H9 (cell line): Measurements from ENCODE around the gene PEA15. TPM values are rescaled to one million over a fixed set of nuclear protein-coding genes. Genes with fewer than 3 reads are reported as not detected.

Experiments used
- DNase-seq: peaks from one replicate; pipeline ENCODE4 v3.0.0-alpha.2; 2017
- H2AFZ ChIP-seq: one replicate; pipeline ENCODE4 v1.6.1; 2013; ENCODE audit warnings: mild to moderate bottlenecking, low read length, control low read depth, moderate library complexity
- H2AK5ac ChIP-seq: 2 replicates; pipeline ENCODE4 v1.6.1; 2013; ENCODE audit warnings: low read length, control low read depth, mixed read lengths; ENCODE audit not compliant: insufficient read length
- H2BK120ac ChIP-seq: one replicate; pipeline ENCODE4 v1.6.1; 2013; ENCODE audit warnings: low read depth, mild to moderate bottlenecking, low read length, control low read depth, inconsistent platforms; ENCODE audit not compliant: poor library complexity, severe bottlenecking
- H2BK12ac ChIP-seq: 2 replicates; pipeline ENCODE4 v1.6.1; 2013; ENCODE audit warnings: low read length, control low read depth, mixed read lengths, low read depth; ENCODE audit not compliant: insufficient read length
- H2BK15ac ChIP-seq: 2 replicates; pipeline ENCODE4 v1.6.1; 2013; ENCODE audit warnings: low read depth, low read length, control low read depth
- H2BK20ac ChIP-seq: one replicate; pipeline ENCODE4 v1.6.1; 2013; ENCODE audit warnings: low read depth, mild to moderate bottlenecking, low read length, control low read depth, inconsistent platforms; ENCODE audit not compliant: poor library complexity, severe bottlenecking
- H2BK5ac ChIP-seq: 2 replicates; pipeline ENCODE4 v1.6.1; 2013; ENCODE audit warnings: low read length, control low read depth, mixed read lengths; ENCODE audit not compliant: insufficient read length
- H3K14ac ChIP-seq: 2 replicates; pipeline ENCODE4 v1.6.1; 2013; ENCODE audit warnings: low read length, control low read depth; ENCODE audit not compliant: insufficient read depth
- H3K18ac ChIP-seq: 2 replicates; pipeline ENCODE4 v1.6.1; 2013; ENCODE audit warnings: low read depth, mild to moderate bottlenecking, mixed read lengths, low read length, control low read depth; ENCODE audit not compliant: insufficient read length
- H3K23ac ChIP-seq: 2 replicates; pipeline ENCODE4 v1.6.1; 2013; ENCODE audit warnings: low read length, control low read depth, mixed read lengths, low read depth; ENCODE audit not compliant: insufficient read length
- H3K23me2 ChIP-seq: 2 replicates; pipeline ENCODE4 v1.6.1; 2013; ENCODE audit warnings: low read depth, mild to moderate bottlenecking, mixed read lengths, low read length, control low read depth; ENCODE audit not compliant: insufficient read length, poor library complexity, severe bottlenecking
- H3K27ac ChIP-seq: 2 replicates; pipeline ENCODE4 v1.5.1; 2013; ENCODE audit warnings: low read length, control low read depth, mixed read lengths, low read depth; ENCODE audit not compliant: insufficient read length
- H3K27me3 ChIP-seq: 2 replicates; pipeline ENCODE4 v1.6.1; 2013; ENCODE audit warnings: low read length, control low read depth, inconsistent platforms; ENCODE audit not compliant: insufficient read depth
- H3K4ac ChIP-seq: 2 replicates; pipeline ENCODE4 v1.6.1; 2013; ENCODE audit warnings: low read depth, mild to moderate bottlenecking, control low read depth, inconsistent platforms, low read length, moderate library complexity
- H3K4me1 ChIP-seq: 2 replicates; pipeline ENCODE4 v1.6.1; 2013; ENCODE audit warnings: low read length, control low read depth, inconsistent platforms; ENCODE audit not compliant: insufficient read depth
- H3K4me2 ChIP-seq: 2 replicates; pipeline ENCODE4 v1.6.1; 2013; ENCODE audit warnings: low read length, control low read depth, mixed read lengths; ENCODE audit not compliant: insufficient read length, insufficient read depth
- H3K56ac ChIP-seq: 2 replicates; pipeline ENCODE4 v1.6.1; 2013; ENCODE audit warnings: low read depth, mild to moderate bottlenecking, mixed read lengths, low read length, control low read depth; ENCODE audit not compliant: insufficient read length
- H3K79me1 ChIP-seq: 2 replicates; pipeline ENCODE4 v1.6.1; 2013; ENCODE audit warnings: low read depth, mild to moderate bottlenecking, moderate library complexity, low read length, control low read depth, inconsistent platforms; ENCODE audit not compliant: insufficient read depth, poor library complexity, severe bottlenecking
- H3K79me2 ChIP-seq: 2 replicates; pipeline ENCODE4 v1.6.1; 2013; ENCODE audit warnings: low read length, control low read depth, inconsistent platforms; ENCODE audit not compliant: insufficient read depth
- H3K9ac ChIP-seq: 2 replicates; pipeline ENCODE4 v1.6.1; 2013; ENCODE audit warnings: low read length, control low read depth, mixed read lengths; ENCODE audit not compliant: insufficient read length; ENCODE audit errors: extremely low read depth
- H3K9me3 ChIP-seq: one replicate; pipeline ENCODE4 v1.6.1; 2013; ENCODE audit warnings: low read depth, low read length, inconsistent platforms; ENCODE audit not compliant: control insufficient read depth
- H3T11ph ChIP-seq: one replicate; pipeline ENCODE4 v1.6.1; 2013; ENCODE audit warnings: mild to moderate bottlenecking, low read length, control low read depth, inconsistent platforms
- H4K20me1 ChIP-seq: one replicate; pipeline ENCODE4 v1.6.1; 2013; ENCODE audit not compliant: control insufficient read depth, insufficient read length, insufficient read depth
- H4K5ac ChIP-seq: 2 replicates; pipeline ENCODE4 v1.6.1; 2013; ENCODE audit warnings: low read depth, mild to moderate bottlenecking, mixed read lengths, low read length, control low read depth; ENCODE audit not compliant: insufficient read length
- H4K8ac ChIP-seq: replicated peaks from 2 replicates; pipeline ENCODE4 v1.6.1; 2013; ENCODE audit warnings: low read length, control low read depth, mixed read lengths, low read depth; ENCODE audit not compliant: insufficient read length
- H4K91ac ChIP-seq: 2 replicates; pipeline ENCODE4 v1.6.1; 2013; ENCODE audit warnings: low read depth, mild to moderate bottlenecking, moderate library complexity, mixed read lengths, low read length, control low read depth; ENCODE audit not compliant: insufficient read length
- H3K27ac Mint-ChIP-seq, 3 experiments: 2 replicates in 2 of 3; 3 replicates in 1 of 3; pipeline ENCODE4 v1.8.0; 2020 to 2021; ENCODE audit warnings: mixed read lengths in 3 of 3, mild to moderate bottlenecking in 1 of 3, moderate library complexity in 1 of 3
- H3K27me3 Mint-ChIP-seq: 2 replicates; pipeline ENCODE4 v1.8.0; 2021; ENCODE audit warnings: low read depth, mild to moderate bottlenecking, moderate library complexity, mixed read lengths
- H3K36me3 Mint-ChIP-seq, 3 experiments: 2 replicates in 2 of 3; 3 replicates in 1 of 3; pipeline ENCODE4 v1.8.0; 2020 to 2021; ENCODE audit warnings: low read depth in 3 of 3, mixed read lengths in 3 of 3; ENCODE audit not compliant: insufficient read depth in 1 of 3
- H3K4me1 Mint-ChIP-seq, 2 experiments: 2 replicates each; pipeline ENCODE4 v1.8.0; 2020; ENCODE audit warnings: mixed read lengths in 2 of 2
- H3K4me3 Mint-ChIP-seq, 2 experiments: 2 replicates in 1 of 2; 3 replicates in 1 of 2; pipeline ENCODE4 v1.8.0; 2020 to 2021; ENCODE audit warnings: mild to moderate bottlenecking in 2 of 2, mixed read lengths in 2 of 2, moderate library complexity in 1 of 2
- H3K9me3 Mint-ChIP-seq, 2 experiments: 2 replicates in 1 of 2; 3 replicates in 1 of 2; pipeline ENCODE4 v1.8.0; 2020; ENCODE audit warnings: mild to moderate bottlenecking in 2 of 2, mixed read lengths in 2 of 2, moderate library complexity in 1 of 2
- CTCF ChIP-seq: fragments of 200-600 bp; sonication (generic); conservative IDR thresholded peaks from 3 replicates; pipeline ENCODE4 v1.8.0; 2021; ENCODE audit warnings: antibody characterized with exemption, mild to moderate bottlenecking
- WGBS: extraction: QIAGEN DNeasy Blood & Tissue Kit; methylation state at CpG from one replicate; pipeline ENCODE4 v1.1.7; 2013; ENCODE audit warnings: missing lambda C conversion rate, low lambda C conversion rate, mixed read lengths; ENCODE audit not compliant: insufficient read length; ENCODE audit errors: extremely low coverage; 5-methylcytosine and 5-hydroxymethylcytosine counted together
- total RNA-seq: library from RNA; stranded (reverse); gene quantifications from 2 replicates; pipeline ENCODE4 v1.2.1, GENCODE V29; 2021

PEA15 gene
- total RNA-seq, 1 experiment from 2014 or later, result 82.1 TPM

GRCh38 chr1:160244209-160244608 lies 39.0 kb downstream of the PEA15 start:
- Mint-ChIP-seq H3K27ac (no peak overlapping the region), H3K4me1 (peaks cover 2 to 11% of the 10 kb centered on the region in 2 experiments; a peak in 3 of 4 replicates), H3K36me3 (peaks cover 7 to 40% (median 39%) of the 10 kb centered on the region in 3 experiments; a peak in 5 of 7 replicates), H3K27me3 (no peaks in the 10 kb centered on the region), H3K4me3 (no peak overlapping the region), H3K9me3 (no peaks in the 10 kb centered on the region; a peak in 1 of 5 replicates)
- H3T11ph ChIP-seq, result no peak overlapping the region
- H3K56ac ChIP-seq, result no peak overlapping the region
- no peak overlapping the region for H3K18ac ChIP-seq
- no peak overlapping the region for H4K91ac ChIP-seq
- no peak overlapping the region for H3K4ac ChIP-seq
- H2BK12ac ChIP-seq, result no peak overlapping the region
- no peak overlapping the region for H4K8ac ChIP-seq
- no peak overlapping the region for H3K27ac ChIP-seq
- H4K5ac ChIP-seq, result no peak overlapping the region
- H3K14ac ChIP-seq, result no peak overlapping the region
- H3K79me2 ChIP-seq, result peaks cover 1% of the 10 kb centered on the region; the same call in 1 of the 2 replicates
- no peak overlapping the region for H3K23ac ChIP-seq
- H2BK20ac ChIP-seq, result no peak overlapping the region
- H3K9me3 ChIP-seq, result no peaks in the 10 kb centered on the region
- TF ChIP-seq CTCF, result no peak
- no peak overlapping the region for H2BK120ac ChIP-seq
- no peak for DNase-seq
- H2BK15ac ChIP-seq, result no peak overlapping the region
- H3K4me1 ChIP-seq, result no peaks in the 10 kb centered on the region
- WGBS, result no CpG with 5 or more reads among the region's 1 CpG
- no peaks in the 10 kb centered on the region for H3K79me1 ChIP-seq
- H2AFZ ChIP-seq, result no peak overlapping the region
- H2BK5ac ChIP-seq, result no peak overlapping the region
- H3K23me2 ChIP-seq, result no peaks in the 10 kb centered on the region
- H3K9ac ChIP-seq, result no peak overlapping the region
- no peak overlapping the region for H3K4me2 ChIP-seq
- no peak overlapping the region for H2AK5ac ChIP-seq
- H4K20me1 ChIP-seq, result no peaks in the 10 kb centered on the region
- H3K27me3 ChIP-seq, result no peaks in the 10 kb centered on the region
